Thyroid gland (tissue), 4 donors: ENCODE data around the gene MFF. TPM values are rescaled to one million over a fixed set of nuclear protein-coding genes. Genes with fewer than 3 reads are reported as not detected.

Source experiments
- DNase-seq, 2 donors: peaks; one replicate each; pipeline ENCODE4 v3.0.0-alpha.2; 2019
- H3K27ac ChIP-seq, 3 donors: fragments of 200-600 bp; sonication (generic); 1 replicate in 2 of 3; 2 replicates in 1 of 3; pipeline ENCODE4 v1.5.1; 2016 to 2019; ENCODE audit warnings: mild to moderate bottlenecking in 1 of 3, moderate library complexity in 1 of 3
- H3K27me3 ChIP-seq: fragments of 200-600 bp; sonication (generic); one replicate; pipeline ENCODE4 v1.5.1; 2019
- H3K36me3 ChIP-seq, 2 donors: fragments of 200-600 bp; sonication (generic); one replicate each; pipeline ENCODE4 v1.5.1; 2016 to 2019
- H3K4me1 ChIP-seq, 2 donors: fragments of 200-600 bp; sonication (generic); one replicate each; pipeline ENCODE4 v1.5.1; 2017 to 2019
- H3K4me3 ChIP-seq, 3 donors: fragments of 200-600 bp; sonication (generic); replicated peaks in 1 of 3; 1 replicate in 2 of 3; 2 replicates in 1 of 3; pipeline ENCODE4 v1.5.1; 2016; ENCODE audit warnings: mild to moderate bottlenecking in 1 of 3
- H3K9me3 ChIP-seq: fragments of 200-600 bp; sonication (generic); one replicate; pipeline ENCODE4 v1.5.1; 2017
- POLR2A ChIP-seq, 2 donors: fragments of 450-650 bp; IDR thresholded peaks; one replicate each; pipeline ENCODE4 v1.6.1; 2017; ENCODE audit warnings: antibody characterized with exemption in 2 of 2, mild to moderate bottlenecking in 2 of 2, moderate library complexity in 1 of 2
- WGBS, 2 donors: methylation state at CpG; one replicate each; pipeline ENCODE4 v1.1.5; 2017; 5-methylcytosine and 5-hydroxymethylcytosine counted together
- intact Hi-C: fragments of 100-400 bp; cut with DNase I; formaldehyde crosslinking; loops from one replicate; pipeline ENCODE4 v1.15.1; 2023
- total RNA-seq, 4 donors: library from RNA; depleted of rRNA; stranded (reverse); fragments of >200 nt; gene quantifications; one replicate each; pipeline ENCODE4 v1.2.3, GENCODE V29; 2016
- TF ChIP-seq, protein P1 (sequence below), 6 experiments: fragments of 200-600 bp in 3 of 6; fragments of 450-650 bp in 3 of 6; sonication (generic) in 3 of 6; IDR thresholded peaks; one replicate each; pipeline ENCODE4 v1.5.1; 2016 to 2019; ENCODE audit warnings: antibody characterized with exemption in 6 of 6, mild to moderate bottlenecking in 2 of 6, inconsistent platforms in 1 of 6, moderate library complexity in 1 of 6

The MFF gene
- total RNA-seq, 4 donors from 2014 or later, result 78.3 to 134 (median 99.7) TPM

DNA sequence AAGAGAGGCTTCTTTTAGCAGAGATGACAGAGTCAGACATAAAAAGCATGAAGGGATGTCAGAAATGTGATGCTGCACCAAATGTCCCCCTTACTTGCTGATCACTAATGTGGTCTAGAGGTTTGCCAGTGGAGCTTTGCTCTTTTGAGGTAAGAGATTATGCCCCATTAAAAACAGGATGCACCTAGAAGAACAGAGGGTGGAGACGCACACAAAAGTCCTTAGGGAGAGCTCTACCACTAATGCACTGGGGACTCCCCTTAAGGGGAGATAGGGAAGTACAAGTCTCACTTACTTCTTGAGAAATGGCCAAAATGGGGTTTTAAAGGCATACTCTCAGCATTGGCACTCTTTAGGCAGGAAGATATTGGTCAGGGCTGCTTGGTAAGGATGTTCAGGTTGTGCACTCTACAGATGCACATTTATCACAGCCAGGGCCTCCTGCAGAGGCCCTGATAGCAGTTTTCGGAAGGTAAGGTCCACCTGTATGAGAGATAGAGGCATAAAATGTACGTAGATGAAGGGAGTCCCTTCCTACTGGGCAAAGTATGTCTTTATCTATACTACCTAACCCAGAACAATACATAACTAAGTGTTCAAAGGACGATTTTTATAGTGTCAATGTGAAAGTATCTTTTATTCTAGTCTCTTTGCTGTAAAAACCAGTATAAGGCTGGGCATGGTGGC, 79.7 kb downstream of the MFF start:
- Histone ChIP-seq H3K36me3 (no peaks in the 10 kb centered on the region), H3K27me3 (no peaks in the 10 kb centered on the region), H3K27ac (no peak overlapping the region), H3K4me3 (no peak overlapping the region), H3K9me3 (no peaks in the 10 kb centered on the region), H3K4me1 (peaks cover 7 to 9% of the 10 kb centered on the region in 2 donors)
- no peak for DNase-seq
- no peak for TF ChIP-seq POLR2A (IDR thresholded peaks at IDR 0.05)
- TF ChIP-seq, protein P1, sequence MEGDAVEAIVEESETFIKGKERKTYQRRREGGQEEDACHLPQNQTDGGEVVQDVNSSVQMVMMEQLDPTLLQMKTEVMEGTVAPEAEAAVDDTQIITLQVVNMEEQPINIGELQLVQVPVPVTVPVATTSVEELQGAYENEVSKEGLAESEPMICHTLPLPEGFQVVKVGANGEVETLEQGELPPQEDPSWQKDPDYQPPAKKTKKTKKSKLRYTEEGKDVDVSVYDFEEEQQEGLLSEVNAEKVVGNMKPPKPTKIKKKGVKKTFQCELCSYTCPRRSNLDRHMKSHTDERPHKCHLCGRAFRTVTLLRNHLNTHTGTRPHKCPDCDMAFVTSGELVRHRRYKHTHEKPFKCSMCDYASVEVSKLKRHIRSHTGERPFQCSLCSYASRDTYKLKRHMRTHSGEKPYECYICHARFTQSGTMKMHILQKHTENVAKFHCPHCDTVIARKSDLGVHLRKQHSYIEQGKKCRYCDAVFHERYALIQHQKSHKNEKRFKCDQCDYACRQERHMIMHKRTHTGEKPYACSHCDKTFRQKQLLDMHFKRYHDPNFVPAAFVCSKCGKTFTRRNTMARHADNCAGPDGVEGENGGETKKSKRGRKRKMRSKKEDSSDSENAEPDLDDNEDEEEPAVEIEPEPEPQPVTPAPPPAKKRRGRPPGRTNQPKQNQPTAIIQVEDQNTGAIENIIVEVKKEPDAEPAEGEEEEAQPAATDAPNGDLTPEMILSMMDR (IDR thresholded peaks at IDR 0.05), result no peak
- 79 to 82% methylated on average over 4 of the region's 4 CpGs for WGBS, 2 donors
- intact Hi-C loops, result no loop called here

DNA sequence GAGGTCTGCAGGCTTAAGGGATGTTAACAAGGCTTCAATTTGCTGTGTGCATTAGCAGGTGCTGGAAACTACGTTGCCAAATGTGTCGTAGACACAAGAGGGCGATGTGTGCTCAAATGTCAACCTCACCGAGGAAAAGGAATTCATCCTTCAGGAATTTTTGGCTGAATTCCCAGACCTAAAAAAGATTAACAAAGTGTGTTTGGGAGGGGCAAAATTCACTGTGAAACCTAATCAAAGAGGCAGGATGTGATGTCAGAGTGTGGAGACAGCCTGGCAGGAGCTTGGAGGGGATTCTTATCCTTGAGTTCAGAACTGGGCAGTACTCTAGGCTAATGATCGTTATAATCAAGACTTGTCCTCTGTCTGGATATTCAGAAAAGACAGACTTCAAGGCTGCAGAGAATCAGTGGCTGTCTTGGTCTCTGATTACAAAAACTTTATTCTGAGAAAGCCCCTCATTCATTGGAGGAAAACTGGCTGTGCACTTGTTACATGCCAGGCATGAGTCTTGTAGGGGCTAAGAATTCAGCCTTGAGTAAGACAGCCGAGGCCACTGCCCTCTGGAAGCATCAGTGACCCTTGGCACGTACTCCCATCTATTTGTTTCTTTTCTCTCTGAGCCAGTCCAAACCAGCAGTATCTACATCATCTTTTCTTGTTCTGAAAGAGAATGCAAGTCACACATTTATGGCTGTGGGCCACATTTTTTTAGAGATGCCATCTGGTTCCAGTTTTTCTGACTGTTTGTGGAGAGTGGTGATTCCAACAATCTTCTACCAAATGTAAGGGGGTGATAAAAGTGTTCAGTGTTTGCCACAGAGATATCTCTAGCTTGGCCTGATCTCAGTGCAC, 81.4 kb downstream of the MFF start:
- H3K36me3 ChIP-seq, result no peaks in the 10 kb centered on the region
- intact Hi-C loops, result no loop called here
- DNase-seq, result peak; percentile 63 to 66
- no peak for TF ChIP-seq POLR2A (IDR thresholded peaks at IDR 0.05)
- TF ChIP-seq, protein P1 (IDR thresholded peaks at IDR 0.05), result peak in 4 of 6 experiments; percentile 29 to 64 (median 58)
- no peaks in the 10 kb centered on the region for H3K9me3 ChIP-seq
- H3K27me3 ChIP-seq, result no peaks in the 10 kb centered on the region
- H3K4me3 ChIP-seq, result no peak overlapping the region
- H3K27ac ChIP-seq, result peak overlapping the region; percentile 3 to 51 (median 35)
- WGBS, 2 donors, result 5% methylated on average over 7 of the region's 7 CpGs
- peaks cover 7 to 9% of the 10 kb centered on the region in 2 donors for H3K4me1 ChIP-seq

Other genes with a start within 250 kb of the MFF start
- 10 to 100 TPM; 16.5 to 41.7 (median 34.2) TPM for gene COL4A4, start 161.0 kb upstream of the MFF start, total RNA-seq
- gene COL4A3, start 160.6 kb upstream of the MFF start, total RNA-seq, result 10 to 100 TPM; 59.7 to 86.5 (median 66.9) TPM
- not detected for gene TM4SF20, start 54.1 kb downstream of the MFF start, total RNA-seq
- gene SCYGR1, start 62.7 kb downstream of the MFF start, total RNA-seq, result not detected
- 10 to 100 TPM; 50.0 to 69.2 (median 58.9) TPM for gene AGFG1, start 146.9 kb downstream of the MFF start, total RNA-seq